ENCODE results near the gene DNM3. TPM values are rescaled to one million over a fixed set of nuclear protein-coding genes. Genes with fewer than 3 reads are reported as not detected.

DNM3 gene
- total RNA-seq, 3 donors from 2014 or later (not counting 1 experiment from before 2014, with no cell fraction given) = 2.5 to 3.3 (median 2.8) TPM

- ATAC-seq = no peak
Measured at GRCh38 chr1:171997936-171998335, 156.6 kb downstream of the DNM3 start.

GRCh38 chr1:171998711-171999110, 157.4 kb downstream of the DNM3 start:
- no peak for TF ChIP-seq CTCF (IDR thresholded peaks at IDR 0.05)
- intact Hi-C loops (cut with micrococcal nuclease) = no loop called here
- H3K27ac Mint-ChIP-seq = no peak overlapping the region
- no peaks in the 10 kb centered on the region for H3K4me1 ChIP-seq (ENCODE audit: control insufficient read depth, insufficient read depth, low read length)
- no peak overlapping the region for H3K4me3 Mint-ChIP-seq
- H3K27me3 ChIP-seq (ENCODE audit: control insufficient read depth, insufficient read depth, low read length) = no peaks in the 10 kb centered on the region
- H3K27ac ChIP-seq (ENCODE audit: low read length) = no peak overlapping the region
- H3K9me3 ChIP-seq (ENCODE audit: control insufficient read depth, insufficient read depth, low read length) = no peaks in the 10 kb centered on the region
- no peak for ATAC-seq
- peaks cover 0 to 2% of the 10 kb centered on the region in 2 donors for H3K27me3 Mint-ChIP-seq (ENCODE audit: low read depth in 2 of 2)
- no peak overlapping the region for H3K4me3 ChIP-seq (ENCODE audit: low read length)
- 92% methylated on average over 2 of the region's 2 CpGs for WGBS (ENCODE audit: insufficient coverage)
- H3K36me3 Mint-ChIP-seq = no peaks in the 10 kb centered on the region
- no peaks in the 10 kb centered on the region for H3K36me3 ChIP-seq (ENCODE audit: control insufficient read depth, insufficient read depth, low read length)
- H3K9me3 Mint-ChIP-seq = no peaks in the 10 kb centered on the region
- H3K4me1 Mint-ChIP-seq = peaks cover 0 to under 1% of the 10 kb centered on the region in 2 donors
- no peak for DNase-seq

More at GRCh38 chr1:171997936-171998335, 156.6 kb downstream of the DNM3 start:
- WGBS (ENCODE audit: insufficient coverage) = no CpG with 5 or more reads among the region's 1 CpG
- Histone ChIP-seq H3K27me3 (ENCODE audit: control insufficient read depth, insufficient read depth, low read length) (no peaks in the 10 kb centered on the region), H3K9me3 (ENCODE audit: control insufficient read depth, insufficient read depth, low read length) (no peaks in the 10 kb centered on the region), H3K27ac (ENCODE audit: low read length) (no peak overlapping the region), H3K4me3 (ENCODE audit: low read length) (no peak overlapping the region), H3K36me3 (ENCODE audit: control insufficient read depth, insufficient read depth, low read length) (no peaks in the 10 kb centered on the region), H3K4me1 (ENCODE audit: control insufficient read depth, insufficient read depth, low read length) (no peaks in the 10 kb centered on the region)
- H3K4me3 Mint-ChIP-seq = no peak overlapping the region
- no peak overlapping the region for H3K27ac Mint-ChIP-seq
- H3K27me3 Mint-ChIP-seq (ENCODE audit: low read depth in 2 of 2) = peaks cover 0 to 6% of the 10 kb centered on the region in 2 donors
- no peaks in the 10 kb centered on the region for H3K9me3 Mint-ChIP-seq
- DNase-seq = no peak
- no peak for TF ChIP-seq CTCF (IDR thresholded peaks at IDR 0.05)
- intact Hi-C loops (cut with micrococcal nuclease) = no loop called here
- no peaks in the 10 kb centered on the region for H3K4me1 Mint-ChIP-seq
- no peaks in the 10 kb centered on the region for H3K36me3 Mint-ChIP-seq

GRCh38 chr1:171999756-172000155, 158.5 kb downstream of the DNM3 start:
- Histone ChIP-seq H3K27me3 (ENCODE audit: control insufficient read depth, insufficient read depth, low read length) (no peaks in the 10 kb centered on the region), H3K27ac (ENCODE audit: low read length) (no peak overlapping the region), H3K4me3 (ENCODE audit: low read length) (no peak overlapping the region), H3K36me3 (ENCODE audit: control insufficient read depth, insufficient read depth, low read length) (no peaks in the 10 kb centered on the region), H3K9me3 (ENCODE audit: control insufficient read depth, insufficient read depth, low read length) (no peaks in the 10 kb centered on the region), H3K4me1 (ENCODE audit: control insufficient read depth, insufficient read depth, low read length) (no peaks in the 10 kb centered on the region)
- Mint-ChIP-seq H3K27me3 (ENCODE audit: low read depth in 2 of 2) (no peaks in the 10 kb centered on the region), H3K36me3 (no peaks in the 10 kb centered on the region), H3K4me3 (no peak overlapping the region), H3K9me3 (no peaks in the 10 kb centered on the region), H3K4me1 (peaks cover 0 to 8% of the 10 kb centered on the region in 2 donors), H3K27ac (no peak overlapping the region)
- TF ChIP-seq CTCF (IDR thresholded peaks at IDR 0.05) = no peak
- ATAC-seq = no peak
- DNase-seq = no peak
- 94% methylated on average over 2 of the region's 2 CpGs for WGBS (ENCODE audit: insufficient coverage)
- intact Hi-C loops (cut with micrococcal nuclease) = no loop called here

- H3K27ac ChIP-seq (ENCODE audit: low read length) = no peak overlapping the region
- Mint-ChIP-seq H3K27me3 (ENCODE audit: low read depth in 2 of 2) (no peaks in the 10 kb centered on the region), H3K36me3 (no peaks in the 10 kb centered on the region), H3K4me3 (no peak overlapping the region), H3K9me3 (no peaks in the 10 kb centered on the region), H3K4me1 (peaks cover 0 to 8% of the 10 kb centered on the region in 2 donors), H3K27ac (no peak overlapping the region)
- 94% methylated on average over 3 of the region's 3 CpGs for WGBS (ENCODE audit: insufficient coverage)
- H3K9me3 ChIP-seq (ENCODE audit: control insufficient read depth, insufficient read depth, low read length) = no peaks in the 10 kb centered on the region
- DNase-seq = no peak
- H3K4me3 ChIP-seq (ENCODE audit: low read length) = no peak overlapping the region
- ATAC-seq = no peak
- H3K27me3 ChIP-seq (ENCODE audit: control insufficient read depth, insufficient read depth, low read length) = no peaks in the 10 kb centered on the region
- H3K4me1 ChIP-seq (ENCODE audit: control insufficient read depth, insufficient read depth, low read length) = no peaks in the 10 kb centered on the region
- H3K36me3 ChIP-seq (ENCODE audit: control insufficient read depth, insufficient read depth, low read length) = no peaks in the 10 kb centered on the region
- intact Hi-C loops (cut with micrococcal nuclease) = no loop called here
- no peak for TF ChIP-seq CTCF (IDR thresholded peaks at IDR 0.05)
Measured at GRCh38 chr1:172001288-172001687, 160.0 kb downstream of the DNM3 start.
